Naive thymus-derived CD4-positive, alpha-beta T cell (primary cell): ENCODE results near the gene SCGB1C1. TPM values are rescaled to one million over a fixed set of nuclear protein-coding genes. Genes with fewer than 3 reads are reported as not detected.

Experiments
- ATAC-seq: fragments of 150-1000 bp; cut with Tn5 transposase; 2 replicates; pipeline ENCODE4 v1.10.0; 2021; ENCODE audit warnings: mild to moderate bottlenecking, moderate library complexity
- CTCF ChIA-PET: fragments of 350-600 bp; sonication (Branson Sonifier 250); formaldehyde crosslinking; loops from one replicate; lab custom pipeline; 2021; ENCODE audit warnings: antibody characterized with exemption; lab: Charles Lee
- POLR2A ChIA-PET: fragments of 350-600 bp; sonication (Branson Sonifier 250); formaldehyde crosslinking; loops from one replicate; lab custom pipeline; 2021; ENCODE audit warnings: antibody characterized with exemption, inconsistent platforms; lab: Charles Lee
- DNase-seq, 9 donors: peaks; one replicate each; pipeline versions ENCODE4 v3.0.0 to v3.0.0-alpha.2; 2020 to 2022; ENCODE audit warnings: mixed read lengths in 1 of 9
- H3K27ac ChIP-seq: one replicate; pipeline ENCODE4 v1.7.0; 2013; ENCODE audit warnings: mild to moderate bottlenecking, low read depth, low read length, moderate library complexity
- H3K27me3 ChIP-seq, 2 donors: one replicate each; pipeline ENCODE4 v1.7.0; 2013; ENCODE audit warnings: low read length in 2 of 2, mild to moderate bottlenecking in 2 of 2, moderate library complexity in 2 of 2; ENCODE audit not compliant: control insufficient read depth in 2 of 2, insufficient read depth in 2 of 2
- H3K36me3 ChIP-seq, 3 experiments: 1 replicate in 2 of 3; 2 replicates in 1 of 3; pipeline ENCODE4 v1.7.0; 2013; ENCODE audit warnings: low read length in 3 of 3, mild to moderate bottlenecking in 3 of 3, moderate library complexity in 1 of 3; ENCODE audit not compliant: insufficient read depth in 3 of 3, control insufficient read depth in 2 of 3
- H3K4me1 ChIP-seq, 2 donors: one replicate each; pipeline ENCODE4 v1.7.0; 2013; ENCODE audit warnings: low read length in 2 of 2, mild to moderate bottlenecking in 2 of 2, moderate library complexity in 1 of 2; ENCODE audit not compliant: control insufficient read depth in 2 of 2, insufficient read depth in 2 of 2
- H3K4me3 ChIP-seq: 2 replicates; pipeline ENCODE4 v1.7.0; 2013; ENCODE audit warnings: mild to moderate bottlenecking, low read length
- H3K9me3 ChIP-seq, 3 experiments: 1 replicate in 2 of 3; 2 replicates in 1 of 3; pipeline ENCODE4 v1.7.0; 2013; ENCODE audit warnings: low read length in 3 of 3; ENCODE audit not compliant: control insufficient read depth in 2 of 3
- H3K27ac Mint-ChIP-seq, 9 donors: one replicate each; pipeline ENCODE4 v1.8.0; 2020 to 2022; ENCODE audit warnings: mixed read lengths in 9 of 9, mild to moderate bottlenecking in 8 of 9, moderate library complexity in 5 of 9, inconsistent platforms in 2 of 9
- H3K27me3 Mint-ChIP-seq, 5 donors: one replicate each; pipeline ENCODE4 v1.8.0; 2021 to 2022; ENCODE audit warnings: mixed read lengths in 5 of 5, mild to moderate bottlenecking in 1 of 5
- H3K36me3 Mint-ChIP-seq, 5 donors: one replicate each; pipeline ENCODE4 v1.8.0; 2020 to 2022; ENCODE audit warnings: mixed read lengths in 5 of 5, mild to moderate bottlenecking in 3 of 5, inconsistent platforms in 1 of 5
- H3K4me1 Mint-ChIP-seq, 7 donors: one replicate each; pipeline ENCODE4 v1.8.0; 2020 to 2022; ENCODE audit warnings: mixed read lengths in 7 of 7, mild to moderate bottlenecking in 3 of 7, inconsistent platforms in 1 of 7
- H3K4me3 Mint-ChIP-seq, 10 donors: one replicate each; pipeline ENCODE4 v1.8.0; 2020 to 2022; ENCODE audit warnings: mild to moderate bottlenecking in 10 of 10, mixed read lengths in 10 of 10, moderate library complexity in 6 of 10, inconsistent platforms in 2 of 10
- H3K9me3 Mint-ChIP-seq, 11 donors: one replicate each; pipeline ENCODE4 v1.8.0; 2020 to 2022; ENCODE audit warnings: mixed read lengths in 11 of 11, mild to moderate bottlenecking in 4 of 11, inconsistent platforms in 1 of 11, moderate library complexity in 1 of 11
- intact Hi-C, 2 donors: fragments of 100-400 bp; cut with micrococcal nuclease; formaldehyde crosslinking; loops; one replicate each; pipeline ENCODE4 v1.15.1; 2023
- polyA plus RNA-seq, 2 donors: library from polyadenylated mRNA; unstranded; fragments of 300-500 nt; fragmentation: Illumina TruSeq; gene quantifications; one replicate each; pipeline ENCODE4 v1.2.3, GENCODE V29; 2021
- total RNA-seq, 6 experiments: library from RNA in 5 of 6; stranded (reverse) in 5 of 6; gene quantifications; 1 replicate in 5 of 6; 2 replicates in 1 of 6; pipeline ENCODE4 v1.2.3 and lab custom pipeline; 2021 to 2026

The SCGB1C1 gene
- total and polyA plus RNA-seq, 7 experiments from 2014 or later: not detected

DNA sequence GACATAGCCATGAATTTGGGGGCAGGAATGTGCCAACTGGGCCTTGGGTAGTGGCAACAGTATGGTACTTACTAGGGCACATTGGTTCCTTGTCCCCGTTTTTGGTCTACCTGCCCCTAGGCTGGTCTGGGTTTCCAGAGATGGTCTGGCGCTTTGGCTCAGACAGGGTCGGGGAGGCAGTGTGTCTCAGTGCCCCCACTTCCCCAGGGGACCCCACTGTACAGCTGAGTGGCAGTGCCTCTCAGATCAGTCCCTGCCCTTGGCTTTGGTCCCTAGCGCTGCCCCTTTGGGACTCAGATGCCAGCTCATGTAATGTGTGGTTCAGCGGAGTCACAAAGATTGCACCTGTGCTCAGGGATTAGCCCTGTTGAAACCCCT, 17.9 kb downstream of the SCGB1C1 start:
- DNase-seq (peak in 1 of 9 donors; percentile 6), ATAC-seq (no peak)
- ChIA-PET CTCF (interaction anchor here (0.5 kb wide), 1 partner anchor 125 kb away, joined by 3 read pairs; no protein-coding TSS in a partner anchor), POLR2A (no interaction called here)
- peak overlapping the region; percentile 32 for H3K27ac ChIP-seq
- Mint-ChIP-seq H3K4me3 (peak overlapping the region in 6 of 10 donors; percentile 18 to 96 (median 62)), H3K36me3 (peaks cover 4 to 29% (median 9%) of the 10 kb centered on the region in 5 donors), H3K27me3 (no peaks in the 10 kb centered on the region), H3K9me3 (peaks cover 0 to 4% (median 0%) of the 10 kb centered on the region in 11 donors), H3K4me1 (peaks cover 0 to 37% (median 21%) of the 10 kb centered on the region in 7 donors), H3K27ac (peak overlapping the region in 5 of 9 donors; percentile 29 to 99 (median 34))
- intact Hi-C loops: no loop called here
- H3K36me3 ChIP-seq: peaks cover 23 to 68% (median 42%) of the 10 kb centered on the region in 3 experiments
- H3K4me1 ChIP-seq: peaks cover 14 to 24% of the 10 kb centered on the region in 2 donors
- H3K27me3 ChIP-seq: no peaks in the 10 kb centered on the region
- no peak overlapping the region for H3K4me3 ChIP-seq
- no peaks in the 10 kb centered on the region for H3K9me3 ChIP-seq

- peaks cover 4 to 29% (median 9%) of the 10 kb centered on the region in 5 donors for H3K36me3 Mint-ChIP-seq
Measured at GRCh38 chr11:211295-211694, 18.4 kb downstream of the SCGB1C1 start.

GRCh38 chr11:211741-212140, 18.9 kb downstream of the SCGB1C1 start:
- Histone ChIP-seq H3K27ac (peak overlapping the region; percentile 32), H3K27me3 (no peaks in the 10 kb centered on the region), H3K36me3 (peaks cover 23 to 73% (median 42%) of the 10 kb centered on the region in 3 experiments), H3K4me1 (peaks cover 5 to 17% of the 10 kb centered on the region in 2 donors), H3K4me3 (no peak overlapping the region), H3K9me3 (no peaks in the 10 kb centered on the region)
- DNase-seq (no peak), ATAC-seq (no peak)
- ChIA-PET POLR2A (interaction anchor here (0.8 to 1.1 kb wide), 2 partner anchors 9 to 23 kb away, joined by 4 read pairs; no protein-coding TSS in a partner anchor), CTCF (interaction anchor here (0.6 kb wide), 1 partner anchor 21 kb away, joined by 3 read pairs; no protein-coding TSS in a partner anchor)
- Mint-ChIP-seq H3K4me1 (peaks cover 0 to 31% (median 14%) of the 10 kb centered on the region in 7 donors), H3K9me3 (peaks cover 0 to 4% (median 0%) of the 10 kb centered on the region in 11 donors), H3K27ac (peak overlapping the region in 5 of 9 donors; percentile 34 to 77 (median 63)), H3K27me3 (no peaks in the 10 kb centered on the region), H3K4me3 (peak overlapping the region in 2 of 10 donors; percentile 18 to 96), H3K36me3 (peaks cover 4 to 29% (median 9%) of the 10 kb centered on the region in 5 donors)
- intact Hi-C loops: no loop called here

More at GRCh38 chr11:211295-211694, 18.4 kb downstream of the SCGB1C1 start:
- Histone ChIP-seq H3K9me3 (no peaks in the 10 kb centered on the region), H3K4me3 (no peak overlapping the region), H3K27ac (peak overlapping the region; percentile 32), H3K36me3 (peaks cover 23 to 71% (median 42%) of the 10 kb centered on the region in 3 experiments), H3K27me3 (no peaks in the 10 kb centered on the region), H3K4me1 (peaks cover 9 to 19% of the 10 kb centered on the region in 2 donors)
- DNase-seq (no peak), ATAC-seq (no peak)
- peak overlapping the region in 8 of 10 donors; percentile 18 to 96 (median 60) for H3K4me3 Mint-ChIP-seq
- intact Hi-C loops: no loop called here
- POLR2A ChIA-PET: interaction anchor here (0.8 to 1.1 kb wide), 2 partner anchors 8 to 24 kb away, joined by 4 read pairs; no protein-coding TSS in a partner anchor
- H3K4me1 Mint-ChIP-seq: peaks cover 0 to 32% (median 16%) of the 10 kb centered on the region in 7 donors
- peaks cover 0 to 4% (median 0%) of the 10 kb centered on the region in 11 donors for H3K9me3 Mint-ChIP-seq
- CTCF ChIA-PET: no interaction called here
- no peaks in the 10 kb centered on the region for H3K27me3 Mint-ChIP-seq
- peak overlapping the region in 7 of 9 donors; percentile 28 to 77 (median 59) for H3K27ac Mint-ChIP-seq

GRCh38 chr11:212150-213100, 19.5 kb downstream of the SCGB1C1 start:
- ChIA-PET POLR2A (interaction anchor here (0.6 to 1.1 kb wide), 3 partner anchors 9 to 23 kb away, joined by 3 to 4 read pairs (median 4); no protein-coding TSS in a partner anchor), CTCF (interaction anchor here (0.6 kb wide), 2 partner anchors 20 to 38 kb away, joined by 3 read pairs; no protein-coding TSS in a partner anchor)
- no peak for ATAC-seq

GRCh38 chr11:213111-213510, 20.2 kb downstream of the SCGB1C1 start:
- H3K9me3 ChIP-seq: no peaks in the 10 kb centered on the region
- H3K4me3 Mint-ChIP-seq: peak overlapping the region in 1 of 10 donors; percentile 45

More at GRCh38 chr11:212150-213100, 19.5 kb downstream of the SCGB1C1 start:
- H3K4me1 ChIP-seq: peaks cover 5 to 17% of the 10 kb centered on the region in 2 donors
- peak overlapping the region; percentile 23 for H3K27ac ChIP-seq
- no peaks in the 10 kb centered on the region for H3K9me3 ChIP-seq
- Mint-ChIP-seq H3K9me3 (peaks cover 0 to 4% (median 0%) of the 10 kb centered on the region in 11 donors), H3K4me1 (peaks cover 0 to 31% (median 14%) of the 10 kb centered on the region in 7 donors), H3K4me3 (no peak overlapping the region), H3K27me3 (no peaks in the 10 kb centered on the region), H3K27ac (peak overlapping the region in 1 of 9 donors; percentile 14), H3K36me3 (peaks cover 4 to 29% (median 9%) of the 10 kb centered on the region in 5 donors)
- H3K36me3 ChIP-seq: peaks cover 23 to 69% (median 42%) of the 10 kb centered on the region in 3 experiments
- no peaks in the 10 kb centered on the region for H3K27me3 ChIP-seq
- intact Hi-C loops: no loop called here
- no peak overlapping the region for H3K4me3 ChIP-seq
- DNase-seq: peak in 1 of 9 donors; percentile 7

GRCh38 chr11:214083-214482, 21.2 kb downstream of the SCGB1C1 start:
- Histone ChIP-seq H3K27ac (no peak overlapping the region), H3K27me3 (no peaks in the 10 kb centered on the region), H3K4me3 (no peak overlapping the region), H3K36me3 (peaks cover 23 to 69% (median 46%) of the 10 kb centered on the region in 3 experiments), H3K4me1 (peaks cover 4 to 17% of the 10 kb centered on the region in 2 donors), H3K9me3 (no peaks in the 10 kb centered on the region)
- H3K36me3 Mint-ChIP-seq: peaks cover 4 to 32% (median 9%) of the 10 kb centered on the region in 5 donors
- no peak overlapping the region for H3K4me3 Mint-ChIP-seq
- ChIA-PET CTCF (interaction anchor here (0.6 kb wide), 1 partner anchor 382 kb away, joined by 4 read pairs; no protein-coding TSS in a partner anchor), POLR2A (no interaction called here)
- intact Hi-C loops: no loop called here
- peaks cover under 1 to 36% (median 14%) of the 10 kb centered on the region in 7 donors for H3K4me1 Mint-ChIP-seq
- no peak for ATAC-seq
- H3K27me3 Mint-ChIP-seq: no peaks in the 10 kb centered on the region
- H3K27ac Mint-ChIP-seq: peak overlapping the region in 1 of 9 donors; percentile 14
- H3K9me3 Mint-ChIP-seq: no peaks in the 10 kb centered on the region
- peak in 1 of 9 donors; percentile 7 for DNase-seq

More at GRCh38 chr11:213111-213510, 20.2 kb downstream of the SCGB1C1 start:
- ATAC-seq (no peak), DNase-seq (peak in 1 of 9 donors; percentile 4)
- ChIA-PET POLR2A (no interaction called here), CTCF (interaction anchor here (0.6 kb wide), 1 partner anchor 37 kb away, joined by 3 read pairs; no protein-coding TSS in a partner anchor)
- peaks cover 5 to 17% of the 10 kb centered on the region in 2 donors for H3K4me1 ChIP-seq
- no peak overlapping the region for H3K4me3 ChIP-seq
- Mint-ChIP-seq H3K27ac (peak overlapping the region in 4 of 9 donors; percentile 37 to 73 (median 46)), H3K4me1 (peaks cover 0 to 36% (median 14%) of the 10 kb centered on the region in 7 donors), H3K36me3 (peaks cover 4 to 32% (median 9%) of the 10 kb centered on the region in 5 donors), H3K9me3 (peaks cover 0 to 2% (median 0%) of the 10 kb centered on the region in 11 donors), H3K27me3 (no peaks in the 10 kb centered on the region)
- peaks cover 23 to 69% (median 42%) of the 10 kb centered on the region in 3 experiments for H3K36me3 ChIP-seq
- no peaks in the 10 kb centered on the region for H3K27me3 ChIP-seq
- peak overlapping the region; percentile 23 for H3K27ac ChIP-seq
- intact Hi-C loops: no loop called here
